ENCODE data around the gene RNF167. TPM values are rescaled to one million over a fixed set of nuclear protein-coding genes. Genes with fewer than 3 reads are reported as not detected.
"Not testable (repeated sequence)": the region's sequence is repeated elsewhere in the genome, so short reads cannot be mapped to it uniquely, and the experiment has no call there.

The RNF167 gene
- polyA plus RNA-seq, 1 donor from 2014 or later = 64.1 TPM

- Histone ChIP-seq H3K27ac (ENCODE audit: low read length) (no peak overlapping the region), H4K20me1 (ENCODE audit: insufficient read depth) (no peaks in the 10 kb centered on the region), H3K27me3 (ENCODE audit: insufficient read depth, low read depth, low read length) (no peaks in the 10 kb centered on the region), H3K4me3 (ENCODE audit: low read length) (no peak overlapping the region), H3K9ac (ENCODE audit: low read length) (no peak overlapping the region), H3K4me2 (ENCODE audit: low read length) (no peak overlapping the region), H3K36me3 (ENCODE audit: insufficient read depth, low read length) (no peaks in the 10 kb centered on the region), H2AFZ (ENCODE audit: low read depth, low read length) (no peak overlapping the region), H3K9me3 (ENCODE audit: low read length) (no peaks in the 10 kb centered on the region), H3K79me2 (replicated peaks; ENCODE audit: insufficient read depth, low read length) (no peaks in the 10 kb centered on the region), H3F3A (ENCODE audit: insufficient read depth, low read length, poor library complexity, severe bottlenecking) (no peaks in the 10 kb centered on the region), H3K9me2 (ENCODE audit: insufficient read depth, low read length) (no peaks in the 10 kb centered on the region)
- TF ChIP-seq, protein P1, sequence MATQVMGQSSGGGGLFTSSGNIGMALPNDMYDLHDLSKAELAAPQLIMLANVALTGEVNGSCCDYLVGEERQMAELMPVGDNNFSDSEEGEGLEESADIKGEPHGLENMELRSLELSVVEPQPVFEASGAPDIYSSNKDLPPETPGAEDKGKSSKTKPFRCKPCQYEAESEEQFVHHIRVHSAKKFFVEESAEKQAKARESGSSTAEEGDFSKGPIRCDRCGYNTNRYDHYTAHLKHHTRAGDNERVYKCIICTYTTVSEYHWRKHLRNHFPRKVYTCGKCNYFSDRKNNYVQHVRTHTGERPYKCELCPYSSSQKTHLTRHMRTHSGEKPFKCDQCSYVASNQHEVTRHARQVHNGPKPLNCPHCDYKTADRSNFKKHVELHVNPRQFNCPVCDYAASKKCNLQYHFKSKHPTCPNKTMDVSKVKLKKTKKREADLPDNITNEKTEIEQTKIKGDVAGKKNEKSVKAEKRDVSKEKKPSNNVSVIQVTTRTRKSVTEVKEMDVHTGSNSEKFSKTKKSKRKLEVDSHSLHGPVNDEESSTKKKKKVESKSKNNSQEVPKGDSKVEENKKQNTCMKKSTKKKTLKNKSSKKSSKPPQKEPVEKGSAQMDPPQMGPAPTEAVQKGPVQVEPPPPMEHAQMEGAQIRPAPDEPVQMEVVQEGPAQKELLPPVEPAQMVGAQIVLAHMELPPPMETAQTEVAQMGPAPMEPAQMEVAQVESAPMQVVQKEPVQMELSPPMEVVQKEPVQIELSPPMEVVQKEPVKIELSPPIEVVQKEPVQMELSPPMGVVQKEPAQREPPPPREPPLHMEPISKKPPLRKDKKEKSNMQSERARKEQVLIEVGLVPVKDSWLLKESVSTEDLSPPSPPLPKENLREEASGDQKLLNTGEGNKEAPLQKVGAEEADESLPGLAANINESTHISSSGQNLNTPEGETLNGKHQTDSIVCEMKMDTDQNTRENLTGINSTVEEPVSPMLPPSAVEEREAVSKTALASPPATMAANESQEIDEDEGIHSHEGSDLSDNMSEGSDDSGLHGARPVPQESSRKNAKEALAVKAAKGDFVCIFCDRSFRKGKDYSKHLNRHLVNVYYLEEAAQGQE (IDR thresholded peaks at IDR 0.05; ENCODE audit: borderline replicate concordance) = no peak
- no peak for TF ChIP-seq EP300 (conservative IDR thresholded peaks at IDR 0.05; ENCODE audit: poor library complexity, severe bottlenecking)
- TF ChIP-seq CTCF (IDR thresholded peaks at IDR 0.05; ENCODE audit: poor library complexity, severe bottlenecking) = no peak
- TF ChIP-seq SMC3 (conservative IDR thresholded peaks at IDR 0.05; ENCODE audit: poor library complexity) = no peak
- TF ChIP-seq RAD21 (conservative IDR thresholded peaks at IDR 0.05) = no peak
- TF ChIP-seq EZH2 (IDR thresholded peaks at IDR 0.05; ENCODE audit: borderline replicate concordance, insufficient read depth, low read length, poor library complexity, severe bottlenecking) = no peak
- TF ChIP-seq TAF1 (IDR thresholded peaks at IDR 0.05; ENCODE audit: low read depth) = no peak
- TF ChIP-seq MXI1 (conservative IDR thresholded peaks at IDR 0.05; ENCODE audit: poor library complexity, severe bottlenecking) = no peak
- no peak for TF ChIP-seq POLR2AphosphoS5 (IDR thresholded peaks at IDR 0.05)
Observed at GRCh38 chr17:4902540-4902939, 37.5 kb upstream of the RNF167 start.

GRCh38 chr17:4903051-4903818 lies 36.8 kb upstream of the RNF167 start, which contains the start of gene CHRNE:
CHRNE (minus strand) TSS chr17:4903098; CDS start chr17:4903063, 35 bp downstream.
- Histone ChIP-seq H2AFZ (ENCODE audit: low read depth, low read length) (no peak within 1 kb of the TSS), H3K4me2 (ENCODE audit: low read length) (no peak within 1 kb of the TSS), H3K27me3 (ENCODE audit: insufficient read depth, low read depth, low read length) (no peaks in the 10 kb centered on the region), H4K20me1 (ENCODE audit: insufficient read depth) (no peaks in the 10 kb centered on the region), H3K9me2 (ENCODE audit: insufficient read depth, low read length) (no peaks in the 10 kb centered on the region), H3K9me3 (ENCODE audit: low read length) (no peaks in the 10 kb centered on the region), H3K27ac (ENCODE audit: low read length) (no peak within 1 kb of the TSS), H3K79me2 (replicated peaks; ENCODE audit: insufficient read depth, low read length) (no peaks in the 10 kb centered on the region), H3K4me3 (ENCODE audit: low read length) (no peak within 1 kb of the TSS), H3K9ac (ENCODE audit: low read length) (no peak within 1 kb of the TSS), H3K36me3 (ENCODE audit: insufficient read depth, low read length) (no peaks in the 10 kb centered on the region), H3F3A (ENCODE audit: insufficient read depth, low read length, poor library complexity, severe bottlenecking) (no peaks in the 10 kb centered on the region)
- TF ChIP-seq TAF1 (IDR thresholded peaks at IDR 0.05; ENCODE audit: low read depth) (no peak), RAD21 (conservative IDR thresholded peaks at IDR 0.05) (peak; percentile 71), CTCF (IDR thresholded peaks at IDR 0.05; ENCODE audit: poor library complexity, severe bottlenecking) (peak; percentile 86), SMC3 (conservative IDR thresholded peaks at IDR 0.05; ENCODE audit: poor library complexity) (peak; percentile 76), EP300 (conservative IDR thresholded peaks at IDR 0.05; ENCODE audit: poor library complexity, severe bottlenecking) (no peak)

GRCh38 chr17:4906642-4907041 lies 33.4 kb upstream of the RNF167 start:
- not testable (repeated sequence) for H3K79me2 ChIP-seq (replicated peaks; ENCODE audit: insufficient read depth, low read length); H3K27ac ChIP-seq (ENCODE audit: low read length); H3K4me3 ChIP-seq (ENCODE audit: low read length); H3K4me2 ChIP-seq (ENCODE audit: low read length); H3K9me2 ChIP-seq (ENCODE audit: insufficient read depth, low read length); H3K36me3 ChIP-seq (ENCODE audit: insufficient read depth, low read length); H3K27me3 ChIP-seq (ENCODE audit: insufficient read depth, low read depth, low read length); H4K20me1 ChIP-seq (ENCODE audit: insufficient read depth); H3K9me3 ChIP-seq (ENCODE audit: low read length); H2AFZ ChIP-seq (ENCODE audit: low read depth, low read length); H3F3A ChIP-seq (ENCODE audit: insufficient read depth, low read length, poor library complexity, severe bottlenecking); H3K9ac ChIP-seq (ENCODE audit: low read length)
